ENCODE results near the gene GSTO2.

GSTO2 gene

GRCh38 chr10:104327745-104328645 is 59.0 kb downstream of the GSTO2 start:
- peak; percentile 84 for DNase-seq

GRCh38 chr10:104328646-104328895 is 59.6 kb downstream of the GSTO2 start:
- no peak for DNase-seq

- DNase-seq = peak; percentile 89
Observed at GRCh38 chr10:104328896-104329710, 60.1 kb downstream of the GSTO2 start.

- peak; percentile 75 for DNase-seq
Observed at GRCh38 chr10:104329735-104330134, 60.8 kb downstream of the GSTO2 start.

GRCh38 chr10:104330168-104331110 is 61.5 kb downstream of the GSTO2 start:
- DNase-seq = peak; percentile 78

GRCh38 chr10:104331208-104331838 is 62.3 kb downstream of the GSTO2 start:
- peak; percentile 52 for DNase-seq

GRCh38 chr10:104332243-104333031 is 63.5 kb downstream of the GSTO2 start:
- peak; percentile 74 for DNase-seq

- DNase-seq = no peak
Observed at GRCh38 chr10:104333032-104333727, 64.2 kb downstream of the GSTO2 start.

GRCh38 chr10:104333728-104334373 is 64.9 kb downstream of the GSTO2 start:
- no peak for DNase-seq

- no peak for DNase-seq
Observed at GRCh38 chr10:104334561-104334960, 65.6 kb downstream of the GSTO2 start.

GRCh38 chr10:104334965-104335650 is 66.1 kb downstream of the GSTO2 start:
- DNase-seq = no peak

- DNase-seq = peak; percentile 78
Observed at GRCh38 chr10:104336821-104337467, 68.0 kb downstream of the GSTO2 start.

GRCh38 chr10:104337521-104337984 is 68.6 kb downstream of the GSTO2 start:
- no peak for DNase-seq

GRCh38 chr10:104337985-104338735 is 69.2 kb downstream of the GSTO2 start, which contains the start of gene ITPRIP:
Gene ITPRIP (minus strand): TSS chr10:104338465. CDS start chr10:104316051, 22,414 bp downstream.
- peak; percentile 84 for DNase-seq

- peak; percentile 74 for DNase-seq
Observed at GRCh38 chr10:104339469-104340110, 70.6 kb downstream of the GSTO2 start.

GRCh38 chr10:104340111-104340526 is 71.1 kb downstream of the GSTO2 start:
- no peak for DNase-seq

GRCh38 chr10:104340641-104341040 is 71.7 kb downstream of the GSTO2 start:
- DNase-seq = no peak
